HCT116 (cell line): ENCODE results near the gene S100A10. TPM values are rescaled to one million over a fixed set of nuclear protein-coding genes. Genes with fewer than 3 reads are reported as not detected.

Experiments
- ATAC-seq: fragments of 200-7000 bp; cut with Tn5 transposase; 2 replicates; pipeline ENCODE4 v1.9.1; 2020; ENCODE audit warnings: mild to moderate bottlenecking, moderate library complexity
- BruUV-seq: library from RNA; stranded (reverse); fragments of 400-500 nt; replicated peaks from 2 replicates; lab custom pipeline; 2021; lab: Mats Ljungman, UMichigan
- CTCF ChIA-PET: fragments of 300-600 bp; sonication (Branson Sonifier 250); formaldehyde crosslinking; loops from one replicate; lab custom pipeline; 2021; ENCODE audit warnings: antibody characterized with exemption; lab: Charles Lee
- POLR2A ChIA-PET: fragments of 300-600, 350-600 bp; sonication (Branson Sonifier 250); formaldehyde crosslinking; loops from one replicate; lab custom pipeline; 2021; ENCODE audit warnings: antibody characterized with exemption; lab: Charles Lee
- RAD21 ChIA-PET, 2 experiments: fragments of 300-600 bp; sonication (Branson Sonifier 250); formaldehyde crosslinking; loops; one replicate each; lab custom pipeline; 2023; ENCODE audit warnings: low total read pairs in 2 of 2; ENCODE audit not compliant: uncharacterized antibody in 2 of 2, unreplicated experiment in 2 of 2, low non-redundant PET in 1 of 2; lab: Charles Lee
- DNase-seq: peaks from one replicate; pipeline ENCODE4 v3.0.0-alpha.2; 2010; ENCODE audit warnings: low read depth, low spot score
- H2AFZ ChIP-seq: fragments of 200-600 bp; shearing (Covaris generic), sonication (generic); 2 replicates; pipeline ENCODE4 v1.6.1; 2017; ENCODE audit warnings: low read depth, mixed run types, mixed read lengths, antibody characterized with exemption, low read length; ENCODE audit not compliant: poor library complexity, severe bottlenecking
- H3K27ac ChIP-seq: 2 replicates; pipeline ENCODE4 v1.5.1; 2012; ENCODE audit warnings: low read depth, low read length
- H3K27me3 ChIP-seq: fragments of 200-600 bp; sonication (generic); 2 replicates; pipeline ENCODE4 v1.6.1; 2016; ENCODE audit warnings: mixed run types, low read length, mixed read lengths; ENCODE audit not compliant: insufficient read depth
- H3K36me3 ChIP-seq, 2 experiments: fragments of 200-500 bp in 1 of 2; fragments of 200-600 bp in 1 of 2; sonication (Bioruptor generic) in 1 of 2; sonication (generic) in 1 of 2; 2 replicates each; pipeline versions ENCODE4 v1.5.1 to v1.6.1; 2014 to 2016; ENCODE audit warnings: low read length in 2 of 2, inconsistent platforms in 1 of 2, mixed read lengths in 1 of 2, mixed run types in 1 of 2; ENCODE audit not compliant: insufficient read depth in 2 of 2, control insufficient read depth in 1 of 2
- H3K4me1 ChIP-seq, 2 experiments: fragments of 200-600 bp in 1 of 2; sonication (generic) in 1 of 2; 2 replicates each; pipeline versions ENCODE4 v1.5.1 to v1.6.1; 2012 to 2017; ENCODE audit warnings: low read length in 2 of 2, inconsistent platforms in 1 of 2, mild to moderate bottlenecking in 1 of 2, mixed read lengths in 1 of 2, mixed run types in 1 of 2, moderate library complexity in 1 of 2; ENCODE audit not compliant: insufficient read depth in 2 of 2, control insufficient read depth in 1 of 2
- H3K4me2 ChIP-seq: fragments of 200-600 bp; sonication (generic); 2 replicates; pipeline ENCODE4 v1.6.1; 2017; ENCODE audit warnings: mixed run types, low read length, mixed read lengths
- H3K4me3 ChIP-seq, 2 experiments: fragments of 200-600 bp in 1 of 2; sonication (generic) in 1 of 2; replicated peaks in 1 of 2; 2 replicates each; pipeline ENCODE4 v1.5.1; 2011 to 2016; ENCODE audit warnings: low read length in 2 of 2, control low read depth in 1 of 2, low read depth in 1 of 2, mild to moderate bottlenecking in 1 of 2, mixed read lengths in 1 of 2, mixed run types in 1 of 2
- H3K79me2 ChIP-seq: fragments of 200-600 bp; sonication (generic); 2 replicates; pipeline ENCODE4 v1.6.1; 2017; ENCODE audit warnings: mild to moderate bottlenecking, mixed run types, low read length, moderate library complexity, mixed read lengths; ENCODE audit not compliant: insufficient read depth
- H3K9ac ChIP-seq: fragments of 200-600 bp; sonication (generic); 2 replicates; pipeline ENCODE4 v1.6.1; 2016; ENCODE audit warnings: low read length, mixed read lengths
- H3K9me2 ChIP-seq: fragments of 200-600 bp; sonication (generic), shearing (Covaris generic); 2 replicates; pipeline ENCODE4 v1.6.1; 2017; ENCODE audit warnings: mixed run types, mild to moderate bottlenecking, moderate library complexity; ENCODE audit not compliant: insufficient read depth
- H3K9me3 ChIP-seq, 2 experiments: fragments of 200-500 bp in 1 of 2; fragments of 200-600 bp in 1 of 2; sonication (Bioruptor generic) in 1 of 2; sonication (generic) in 1 of 2; 2 replicates each; pipeline ENCODE4 v1.6.1; 2014 to 2017; ENCODE audit warnings: low read length in 2 of 2, mixed read lengths in 2 of 2, inconsistent platforms in 1 of 2, low read depth in 1 of 2, mild to moderate bottlenecking in 1 of 2, mixed run types in 1 of 2, moderate library complexity in 1 of 2; ENCODE audit not compliant: control insufficient read depth in 1 of 2, insufficient read depth in 1 of 2
- H4K20me1 ChIP-seq: fragments of 200-600 bp; sonication (generic), shearing (Covaris generic); 2 replicates; pipeline ENCODE4 v1.6.1; 2017; ENCODE audit warnings: mixed run types, mild to moderate bottlenecking, moderate library complexity; ENCODE audit not compliant: insufficient read depth
- CEBPB ChIP-seq: IDR thresholded peaks from 2 replicates; pipeline ENCODE4 v1.6.1; 2012; ENCODE audit warnings: low read depth
- EGR1 ChIP-seq: IDR thresholded peaks from 2 replicates; pipeline ENCODE4 v1.6.1; 2012; ENCODE audit warnings: low read depth
- ELF1 ChIP-seq: IDR thresholded peaks from 2 replicates; pipeline ENCODE4 v1.6.1; 2012; ENCODE audit warnings: low read depth, borderline replicate concordance
- EZH2 ChIP-seq: fragments of 200-600 bp; sonication (generic); IDR thresholded peaks from 2 replicates; pipeline ENCODE4 v1.6.1; 2017; ENCODE audit warnings: antibody characterized with exemption, mixed run types
- JUND ChIP-seq: IDR thresholded peaks from 2 replicates; pipeline ENCODE4 v1.6.1; 2012
- POLR2A ChIP-seq: IDR thresholded peaks from 2 replicates; pipeline ENCODE4 v1.7.0; 2011; ENCODE audit warnings: borderline replicate concordance; ENCODE audit not compliant: insufficient read depth, insufficient read length; ENCODE audit errors: extremely low read depth
- POLR2AphosphoS5 ChIP-seq: IDR thresholded peaks from 2 replicates; pipeline ENCODE4 v1.6.1; 2011; ENCODE audit warnings: mild to moderate bottlenecking, low read depth, low read length, moderate library complexity
- SIN3A ChIP-seq: IDR thresholded peaks from 2 replicates; pipeline ENCODE4 v1.6.1; 2012; ENCODE audit warnings: low read depth
- SP1 ChIP-seq: IDR thresholded peaks from 2 replicates; pipeline ENCODE4 v1.6.1; 2012; ENCODE audit warnings: low read depth
- TCF7L2 ChIP-seq: IDR thresholded peaks from 2 replicates; pipeline ENCODE4 v1.7.0; 2011; ENCODE audit warnings: borderline replicate concordance, inconsistent platforms; ENCODE audit not compliant: insufficient read depth, insufficient read length; ENCODE audit errors: extremely low read depth
- YY1 ChIP-seq: IDR thresholded peaks from 2 replicates; pipeline ENCODE4 v1.6.1; 2011; ENCODE audit warnings: low read length, low read depth, moderate library complexity, mild to moderate bottlenecking; ENCODE audit not compliant: insufficient replicate concordance; ENCODE audit errors: extremely low read depth
- ZFX ChIP-seq: fragments of 450-650 bp; IDR thresholded peaks from 2 replicates; pipeline ENCODE4 v1.6.1; 2017
- intact Hi-C: fragments of 100-400 bp; cut with micrococcal nuclease; formaldehyde crosslinking; loops from 2 replicates; pipeline ENCODE4 v1.10.0; 2022
- total RNA-seq: library from RNA; stranded (reverse); gene quantifications from one replicate; pipeline ENCODE4 v1.2.1, GENCODE V29; 2021; ENCODE audit not compliant: unreplicated experiment
- TF ChIP-seq, protein P1 (sequence below): IDR thresholded peaks from 2 replicates; pipeline ENCODE4 v1.6.1; 2012
- TF ChIP-seq, protein P2 (sequence below): IDR thresholded peaks from 2 replicates; pipeline ENCODE4 v1.6.1; 2012
- TF ChIP-seq, protein P3 (sequence below), 3 experiments: fragments of 200-600 bp in 1 of 3; sonication (generic) in 1 of 3; IDR thresholded peaks in 2 of 3; conservative IDR thresholded peaks in 1 of 3; 2 replicates each; pipeline ENCODE4 v1.5.1; 2012 to 2017; ENCODE audit warnings: low read depth in 2 of 3, low read length in 2 of 3, antibody characterized with exemption in 1 of 3, borderline replicate concordance in 1 of 3, control low read depth in 1 of 3, mild to moderate bottlenecking in 1 of 3, mixed read lengths in 1 of 3, mixed run types in 1 of 3, moderate library complexity in 1 of 3; ENCODE audit not compliant: insufficient read depth in 1 of 3
- TF ChIP-seq, protein P4 (sequence below): IDR thresholded peaks from 2 replicates; pipeline ENCODE4 v1.6.1; 2011; ENCODE audit warnings: mild to moderate bottlenecking, low read length, moderate library complexity; ENCODE audit not compliant: insufficient replicate concordance; ENCODE audit errors: extremely low read depth
- TF ChIP-seq, protein P5 (sequence below): IDR thresholded peaks from 2 replicates; pipeline ENCODE4 v1.6.1; 2012; ENCODE audit warnings: low read depth

The S100A10 gene
- total RNA-seq, 1 experiment from 2014 or later: 340 TPM

DNA sequence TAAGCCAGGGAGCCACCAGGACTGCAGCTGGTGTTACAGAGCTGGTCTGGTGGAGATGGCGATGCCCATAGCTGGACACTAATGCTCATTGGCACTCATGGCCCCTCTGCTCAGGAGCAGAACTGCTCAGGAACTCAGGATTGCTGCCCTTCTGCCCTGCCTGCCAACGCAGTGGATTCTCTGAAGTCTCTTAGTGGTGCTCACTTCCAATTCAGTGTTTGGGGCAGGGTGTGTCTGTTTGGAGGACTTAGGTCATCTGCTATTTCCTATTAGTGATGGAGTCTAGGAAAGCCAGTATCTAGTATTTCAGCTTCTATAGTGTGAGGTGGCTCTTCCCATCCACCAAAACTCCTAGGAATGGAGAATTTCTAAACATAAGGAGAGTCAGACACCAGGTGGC, 29.1 kb downstream of the S100A10 start:
- ATAC-seq: no peak
- Histone ChIP-seq H3K36me3 (no peaks in the 10 kb centered on the region), H3K4me3 (no peak overlapping the region), H3K27ac (no peak overlapping the region), H3K4me1 (peaks cover 12 to 16% of the 10 kb centered on the region in 2 experiments; a peak in 3 of 4 replicates), H3K9ac (no peak overlapping the region), H3K9me3 (no peaks in the 10 kb centered on the region), H4K20me1 (no peaks in the 10 kb centered on the region), H3K4me2 (no peak overlapping the region), H3K27me3 (no peaks in the 10 kb centered on the region), H3K9me2 (no peaks in the 10 kb centered on the region), H3K79me2 (no peaks in the 10 kb centered on the region), H2AFZ (no peak overlapping the region)
- POLR2A ChIA-PET: interaction anchor here (1.1 kb wide), 1 partner anchor 41 kb away, joined by 3 read pairs; no protein-coding TSS in a partner anchor
- no TSS peak for BruUV-seq
- no peak for DNase-seq
- CTCF ChIA-PET: interaction anchor here (8.8 kb wide), 1 partner anchor 38 kb away, joined by 168 read pairs; no protein-coding TSS in a partner anchor
- intact Hi-C loops: no loop called here
- TF ChIP-seq, protein P1, sequence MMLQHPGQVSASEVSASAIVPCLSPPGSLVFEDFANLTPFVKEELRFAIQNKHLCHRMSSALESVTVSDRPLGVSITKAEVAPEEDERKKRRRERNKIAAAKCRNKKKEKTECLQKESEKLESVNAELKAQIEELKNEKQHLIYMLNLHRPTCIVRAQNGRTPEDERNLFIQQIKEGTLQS: no peak
- TF ChIP-seq POLR2A (no peak), SIN3A (no peak), ELF1 (no peak), YY1 (no peak), POLR2AphosphoS5 (no peak), EZH2 (no peak), EGR1 (no peak), TCF7L2 (no peak), ZFX (no peak), JUND (no peak), SP1 (no peak), CEBPB (no peak)
- TF ChIP-seq, protein P2, sequence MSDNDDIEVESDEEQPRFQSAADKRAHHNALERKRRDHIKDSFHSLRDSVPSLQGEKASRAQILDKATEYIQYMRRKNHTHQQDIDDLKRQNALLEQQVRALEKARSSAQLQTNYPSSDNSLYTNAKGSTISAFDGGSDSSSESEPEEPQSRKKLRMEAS: no peak
- TF ChIP-seq, protein P3, sequence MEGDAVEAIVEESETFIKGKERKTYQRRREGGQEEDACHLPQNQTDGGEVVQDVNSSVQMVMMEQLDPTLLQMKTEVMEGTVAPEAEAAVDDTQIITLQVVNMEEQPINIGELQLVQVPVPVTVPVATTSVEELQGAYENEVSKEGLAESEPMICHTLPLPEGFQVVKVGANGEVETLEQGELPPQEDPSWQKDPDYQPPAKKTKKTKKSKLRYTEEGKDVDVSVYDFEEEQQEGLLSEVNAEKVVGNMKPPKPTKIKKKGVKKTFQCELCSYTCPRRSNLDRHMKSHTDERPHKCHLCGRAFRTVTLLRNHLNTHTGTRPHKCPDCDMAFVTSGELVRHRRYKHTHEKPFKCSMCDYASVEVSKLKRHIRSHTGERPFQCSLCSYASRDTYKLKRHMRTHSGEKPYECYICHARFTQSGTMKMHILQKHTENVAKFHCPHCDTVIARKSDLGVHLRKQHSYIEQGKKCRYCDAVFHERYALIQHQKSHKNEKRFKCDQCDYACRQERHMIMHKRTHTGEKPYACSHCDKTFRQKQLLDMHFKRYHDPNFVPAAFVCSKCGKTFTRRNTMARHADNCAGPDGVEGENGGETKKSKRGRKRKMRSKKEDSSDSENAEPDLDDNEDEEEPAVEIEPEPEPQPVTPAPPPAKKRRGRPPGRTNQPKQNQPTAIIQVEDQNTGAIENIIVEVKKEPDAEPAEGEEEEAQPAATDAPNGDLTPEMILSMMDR (IDR thresholded peaks at IDR 0.05 in 2 of 3, conservative IDR thresholded peaks at IDR 0.05 in 1 of 3; ENCODE audit: borderline replicate concordance in 1 of 3, insufficient read depth in 1 of 3, low read depth in 2 of 3, low read length in 2 of 3): no peak
- TF ChIP-seq, protein P4, sequence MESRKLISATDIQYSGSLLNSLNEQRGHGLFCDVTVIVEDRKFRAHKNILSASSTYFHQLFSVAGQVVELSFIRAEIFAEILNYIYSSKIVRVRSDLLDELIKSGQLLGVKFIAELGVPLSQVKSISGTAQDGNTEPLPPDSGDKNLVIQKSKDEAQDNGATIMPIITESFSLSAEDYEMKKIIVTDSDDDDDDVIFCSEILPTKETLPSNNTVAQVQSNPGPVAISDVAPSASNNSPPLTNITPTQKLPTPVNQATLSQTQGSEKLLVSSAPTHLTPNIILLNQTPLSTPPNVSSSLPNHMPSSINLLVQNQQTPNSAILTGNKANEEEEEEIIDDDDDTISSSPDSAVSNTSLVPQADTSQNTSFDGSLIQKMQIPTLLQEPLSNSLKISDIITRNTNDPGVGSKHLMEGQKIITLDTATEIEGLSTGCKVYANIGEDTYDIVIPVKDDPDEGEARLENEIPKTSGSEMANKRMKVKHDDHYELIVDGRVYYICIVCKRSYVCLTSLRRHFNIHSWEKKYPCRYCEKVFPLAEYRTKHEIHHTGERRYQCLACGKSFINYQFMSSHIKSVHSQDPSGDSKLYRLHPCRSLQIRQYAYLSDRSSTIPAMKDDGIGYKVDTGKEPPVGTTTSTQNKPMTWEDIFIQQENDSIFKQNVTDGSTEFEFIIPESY: no peak
- TF ChIP-seq, protein P5, sequence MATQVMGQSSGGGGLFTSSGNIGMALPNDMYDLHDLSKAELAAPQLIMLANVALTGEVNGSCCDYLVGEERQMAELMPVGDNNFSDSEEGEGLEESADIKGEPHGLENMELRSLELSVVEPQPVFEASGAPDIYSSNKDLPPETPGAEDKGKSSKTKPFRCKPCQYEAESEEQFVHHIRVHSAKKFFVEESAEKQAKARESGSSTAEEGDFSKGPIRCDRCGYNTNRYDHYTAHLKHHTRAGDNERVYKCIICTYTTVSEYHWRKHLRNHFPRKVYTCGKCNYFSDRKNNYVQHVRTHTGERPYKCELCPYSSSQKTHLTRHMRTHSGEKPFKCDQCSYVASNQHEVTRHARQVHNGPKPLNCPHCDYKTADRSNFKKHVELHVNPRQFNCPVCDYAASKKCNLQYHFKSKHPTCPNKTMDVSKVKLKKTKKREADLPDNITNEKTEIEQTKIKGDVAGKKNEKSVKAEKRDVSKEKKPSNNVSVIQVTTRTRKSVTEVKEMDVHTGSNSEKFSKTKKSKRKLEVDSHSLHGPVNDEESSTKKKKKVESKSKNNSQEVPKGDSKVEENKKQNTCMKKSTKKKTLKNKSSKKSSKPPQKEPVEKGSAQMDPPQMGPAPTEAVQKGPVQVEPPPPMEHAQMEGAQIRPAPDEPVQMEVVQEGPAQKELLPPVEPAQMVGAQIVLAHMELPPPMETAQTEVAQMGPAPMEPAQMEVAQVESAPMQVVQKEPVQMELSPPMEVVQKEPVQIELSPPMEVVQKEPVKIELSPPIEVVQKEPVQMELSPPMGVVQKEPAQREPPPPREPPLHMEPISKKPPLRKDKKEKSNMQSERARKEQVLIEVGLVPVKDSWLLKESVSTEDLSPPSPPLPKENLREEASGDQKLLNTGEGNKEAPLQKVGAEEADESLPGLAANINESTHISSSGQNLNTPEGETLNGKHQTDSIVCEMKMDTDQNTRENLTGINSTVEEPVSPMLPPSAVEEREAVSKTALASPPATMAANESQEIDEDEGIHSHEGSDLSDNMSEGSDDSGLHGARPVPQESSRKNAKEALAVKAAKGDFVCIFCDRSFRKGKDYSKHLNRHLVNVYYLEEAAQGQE: no peak
- TF ChIP-seq, all 23 proteins: peak for 0
- RAD21 ChIA-PET: interaction anchor here in 1 of 2 experiments (0.5 kb wide), 1 partner anchor 32 kb away, joined by 3 read pairs; no protein-coding TSS in a partner anchor
